Measurements from ENCODE around the gene HHIPL2. TPM values are rescaled to one million over a fixed set of nuclear protein-coding genes. Genes with fewer than 3 reads are reported as not detected.

Gene HHIPL2
- 0.44 TPM in 1 of 2 replicates, not detected in the other for total RNA-seq

GRCh38 chr1:222547944-222548671 is at the start of gene HHIPL2:
HHIPL2 (minus strand) TSS chr1:222548104; CDS start chr1:222548044, 60 bp downstream.

GRCh38 chr1:222589462-222590302 is 41.8 kb upstream of the HHIPL2 start, which contains the start of gene TAF1A:
TAF1A (minus strand) TSS chr1:222589933.

Small RNA genes within 50 kb of the gene (small RNA-seq; reads per million reads assigned to genes)
- not detected for gene RNU6-791P (ENCODE audit: low replicate concordance)

Other genes starting within 250 kb of the HHIPL2 start
- gene TAF1A, start 41.8 kb upstream of the HHIPL2 start, total RNA-seq = 9.8 and 13.0 TPM in 2 replicates
- 46.8 and 86.7 TPM in 2 replicates for gene MIA3, start 70.0 kb upstream of the HHIPL2 start, total RNA-seq
- gene AIDA, start 164.4 kb upstream of the HHIPL2 start, total RNA-seq = 40.9 and 78.9 TPM in 2 replicates
- gene BROX, start 164.5 kb upstream of the HHIPL2 start, total RNA-seq = 56.2 and 84.6 TPM in 2 replicates
- gene FAM177B, start 189.1 kb upstream of the HHIPL2 start, total RNA-seq = 0.29 TPM in 1 of 2 replicates, not detected in the other

Measured in placental pericyte (primary cell).